HEK293 (cell line): Measurements from ENCODE around the gene CCM2L.
A peak's percentile ranks its signal among the peaks of the same experiment; 100 is the strongest.

ENCODE experiments used
- CTCF ChIA-PET: fragments of 350-600 bp; formaldehyde crosslinking; extraction: SDS; loops from one replicate; lab custom pipeline; 2021; ENCODE audit warnings: antibody characterized with exemption; lab: Yijun Ruan, JAX
- POLR2A ChIA-PET: fragments of 300-600 bp; formaldehyde crosslinking; extraction: SDS; loops from one replicate; lab custom pipeline; 2020; ENCODE audit warnings: antibody characterized with exemption, inconsistent platforms; lab: Yijun Ruan, JAX
- H3K27ac ChIP-seq: fragments of 200-500 bp; sonication (Bioruptor generic); 2 replicates; pipeline ENCODE4 v1.5.1; 2014; ENCODE audit warnings: low read depth, low read length, control low read depth, inconsistent platforms; ENCODE audit errors: extremely low read depth
- H3K36me3 ChIP-seq, 2 experiments: fragments of 200-500 bp in 1 of 2; sonication (Bioruptor generic) in 1 of 2; 1 replicate in 1 of 2; 2 replicates in 1 of 2; pipeline ENCODE4 v1.5.1; 2014 to 2017; ENCODE audit warnings: inconsistent platforms in 2 of 2, low read length in 2 of 2; ENCODE audit not compliant: control insufficient read depth in 2 of 2, insufficient read depth in 1 of 2
- H3K4me1 ChIP-seq: fragments of 200-500 bp; sonication (Bioruptor generic); 2 replicates; pipeline ENCODE4 v1.5.1; 2014; ENCODE audit warnings: mild to moderate bottlenecking, low read length, inconsistent platforms; ENCODE audit not compliant: control insufficient read depth, insufficient read depth
- H3K4me3 ChIP-seq: 2 replicates; pipeline ENCODE4 v1.5.1; 2011; ENCODE audit warnings: low read depth, mild to moderate bottlenecking, control low read depth, low read length, moderate library complexity
- H3K9me3 ChIP-seq: fragments of 200-500 bp; sonication (Bioruptor generic); 2 replicates; pipeline ENCODE4 v1.5.1; 2014; ENCODE audit warnings: low read depth, low read length, inconsistent platforms; ENCODE audit not compliant: control insufficient read depth, insufficient read depth
- EGR2 ChIP-seq: fragments of 450-650 bp; formaldehyde crosslinking; IDR thresholded peaks from 2 replicates; pipeline ENCODE4 v1.5.1; 2016; ENCODE audit warnings: low read depth, missing biosample characterization, missing genetic modification characterization
- IKZF3 ChIP-seq: fragments of 450-650 bp; IDR thresholded peaks from 2 replicates; pipeline ENCODE4 v1.5.0; 2018; ENCODE audit warnings: missing biosample characterization, mild to moderate bottlenecking, missing genetic modification characterization, moderate library complexity
- KLF16 ChIP-seq: fragments of 450-650 bp; formaldehyde crosslinking; IDR thresholded peaks from 2 replicates; pipeline ENCODE4 v1.5.1; 2017; ENCODE audit warnings: missing biosample characterization, missing genetic modification characterization
- PRDM6 ChIP-seq: fragments of 450-650 bp; formaldehyde crosslinking; IDR thresholded peaks from 2 replicates; pipeline ENCODE4 v1.5.1; 2017; ENCODE audit warnings: missing biosample characterization, missing genetic modification characterization
- SALL2 ChIP-seq: fragments of 450-650 bp; formaldehyde crosslinking; IDR thresholded peaks from 2 replicates; pipeline ENCODE4 v1.5.0; 2017; ENCODE audit warnings: missing biosample characterization, mild to moderate bottlenecking, missing genetic modification characterization, borderline replicate concordance
- ZBTB11 ChIP-seq: fragments of 450-650 bp; formaldehyde crosslinking; conservative IDR thresholded peaks from 2 replicates; pipeline ENCODE4 v1.5.1; 2016; ENCODE audit warnings: low read depth, missing biosample characterization, missing genetic modification characterization
- ZBTB26 ChIP-seq: fragments of 450-650 bp; formaldehyde crosslinking; optimal IDR thresholded peaks from 2 replicates; pipeline ENCODE3; 2016; ENCODE audit warnings: missing biosample characterization, mild to moderate bottlenecking, missing genetic modification characterization
- ZNF202 ChIP-seq: fragments of 450-650 bp; formaldehyde crosslinking; IDR thresholded peaks from 2 replicates; pipeline ENCODE4 v1.5.1; 2016; ENCODE audit warnings: missing biosample characterization, missing genetic modification characterization, borderline replicate concordance
- ZNF221 ChIP-seq: fragments of 450-650 bp; formaldehyde crosslinking; IDR thresholded peaks from 2 replicates; pipeline ENCODE4 v1.5.1; 2017; ENCODE audit warnings: missing biosample characterization, missing genetic modification characterization, borderline replicate concordance
- ZNF302 ChIP-seq: fragments of 450-650 bp; formaldehyde crosslinking; IDR thresholded peaks from 2 replicates; pipeline ENCODE4 v1.5.1; 2016; ENCODE audit warnings: missing biosample characterization, missing genetic modification characterization, low read depth
- ZNF350 ChIP-seq: fragments of 450-650 bp; formaldehyde crosslinking; IDR thresholded peaks from 2 replicates; pipeline ENCODE4 v1.5.0; 2017; ENCODE audit warnings: missing biosample characterization, mild to moderate bottlenecking, missing genetic modification characterization
- ZNF394 ChIP-seq: fragments of 450-650 bp; formaldehyde crosslinking; IDR thresholded peaks from 2 replicates; pipeline ENCODE4 v1.5.1; 2016; ENCODE audit warnings: missing biosample characterization, missing genetic modification characterization, mild to moderate bottlenecking, moderate library complexity, borderline replicate concordance
- ZNF416 ChIP-seq: fragments of 450-650 bp; formaldehyde crosslinking; IDR thresholded peaks from 2 replicates; pipeline ENCODE4 v1.5.1; 2016; ENCODE audit warnings: missing biosample characterization, missing genetic modification characterization
- ZNF501 ChIP-seq: fragments of 450-650 bp; formaldehyde crosslinking; IDR thresholded peaks from 2 replicates; pipeline ENCODE4 v1.5.1; 2016; ENCODE audit warnings: missing biosample characterization, missing genetic modification characterization
- ZNF707 ChIP-seq: fragments of 450-650 bp; formaldehyde crosslinking; IDR thresholded peaks from 2 replicates; pipeline ENCODE4 v1.5.1; 2016; ENCODE audit warnings: missing biosample characterization, missing genetic modification characterization
- ZNF785 ChIP-seq: fragments of 450-650 bp; formaldehyde crosslinking; IDR thresholded peaks from 2 replicates; pipeline ENCODE4 v1.5.1; 2016; ENCODE audit warnings: missing biosample characterization, missing genetic modification characterization
- ZNF791 ChIP-seq: fragments of 450-650 bp; formaldehyde crosslinking; IDR thresholded peaks from 2 replicates; pipeline ENCODE4 v1.5.1; 2016; ENCODE audit warnings: missing biosample characterization, missing genetic modification characterization
- ZNF792 ChIP-seq: fragments of 450-650 bp; formaldehyde crosslinking; IDR thresholded peaks from 2 replicates; pipeline ENCODE4 v1.5.1; 2016; ENCODE audit warnings: missing biosample characterization, missing genetic modification characterization
- ZNF830 ChIP-seq: fragments of 450-650 bp; IDR thresholded peaks from 2 replicates; pipeline ENCODE4 v1.5.0; 2018; ENCODE audit warnings: missing biosample characterization, missing genetic modification characterization, low read depth, mild to moderate bottlenecking, moderate library complexity
- ZSCAN16 ChIP-seq: fragments of 450-650 bp; formaldehyde crosslinking; IDR thresholded peaks from 2 replicates; pipeline ENCODE4 v1.5.1; 2016; ENCODE audit warnings: missing biosample characterization, missing genetic modification characterization
- ZSCAN23 ChIP-seq: fragments of 450-650 bp; formaldehyde crosslinking; IDR thresholded peaks from 2 replicates; pipeline ENCODE4 v1.5.1; 2016; ENCODE audit warnings: missing biosample characterization, missing genetic modification characterization
- TF ChIP-seq, protein P1 (sequence below): fragments of 450-650 bp; IDR thresholded peaks from 2 replicates; pipeline ENCODE4 v1.5.1; 2018; ENCODE audit warnings: missing biosample characterization, mild to moderate bottlenecking, missing genetic modification characterization

Gene CCM2L

GRCh38 chr20:32018269-32019155, 8.3 kb downstream of the CCM2L start (continued):
- TF ChIP-seq ZNF202 (no peak), ZNF785 (no peak), ZBTB26 (tag by site-specific recombination) (peak; percentile 41), ZSCAN23 (tag by site-specific recombination) (no peak), IKZF3 (tag by site-specific recombination) (no peak), ZNF830 (no peak), ZNF791 (tag by site-specific recombination) (no peak), ZNF501 (tag by site-specific recombination) (no peak), ZBTB11 (no peak), ZNF792 (tag by site-specific recombination) (no peak), ZNF350 (tag by site-specific recombination) (no peak), KLF16 (no peak; the same call in 1 of the 2 replicates), ZSCAN16 (no peak), SALL2 (tag by site-specific recombination) (no peak), ZNF416 (tag by site-specific recombination) (no peak), ZNF394 (tag by site-specific recombination) (no peak), PRDM6 (tag by site-specific recombination) (no peak), ZNF302 (tag by site-specific recombination) (no peak), ZNF221 (tag by site-specific recombination) (no peak)

DNA sequence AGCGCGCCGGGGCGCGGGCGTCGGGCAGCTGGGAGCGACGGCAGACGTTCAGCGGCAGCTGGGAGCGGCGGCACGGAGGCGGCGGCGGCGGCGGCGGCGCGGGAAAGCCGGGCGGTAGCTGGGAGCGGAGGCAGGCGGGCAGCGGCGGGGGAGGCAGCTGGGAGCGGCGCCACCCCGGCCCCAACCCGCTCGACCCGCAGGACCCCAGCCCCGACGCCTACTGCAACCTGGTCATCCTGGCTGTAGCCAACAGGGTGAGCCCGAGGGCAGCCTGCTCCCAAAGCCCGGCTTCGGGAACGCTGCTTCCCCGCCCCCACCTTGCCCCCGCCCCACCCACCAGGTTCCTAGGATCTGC, 8.9 kb downstream of the CCM2L start:
- Histone ChIP-seq H3K4me1 (no peaks in the 10 kb centered on the region), H3K36me3 (no peaks in the 10 kb centered on the region), H3K4me3 (peak overlapping the region; percentile 28), H3K9me3 (no peaks in the 10 kb centered on the region), H3K27ac (no peak overlapping the region)
- TF ChIP-seq, protein P1, sequence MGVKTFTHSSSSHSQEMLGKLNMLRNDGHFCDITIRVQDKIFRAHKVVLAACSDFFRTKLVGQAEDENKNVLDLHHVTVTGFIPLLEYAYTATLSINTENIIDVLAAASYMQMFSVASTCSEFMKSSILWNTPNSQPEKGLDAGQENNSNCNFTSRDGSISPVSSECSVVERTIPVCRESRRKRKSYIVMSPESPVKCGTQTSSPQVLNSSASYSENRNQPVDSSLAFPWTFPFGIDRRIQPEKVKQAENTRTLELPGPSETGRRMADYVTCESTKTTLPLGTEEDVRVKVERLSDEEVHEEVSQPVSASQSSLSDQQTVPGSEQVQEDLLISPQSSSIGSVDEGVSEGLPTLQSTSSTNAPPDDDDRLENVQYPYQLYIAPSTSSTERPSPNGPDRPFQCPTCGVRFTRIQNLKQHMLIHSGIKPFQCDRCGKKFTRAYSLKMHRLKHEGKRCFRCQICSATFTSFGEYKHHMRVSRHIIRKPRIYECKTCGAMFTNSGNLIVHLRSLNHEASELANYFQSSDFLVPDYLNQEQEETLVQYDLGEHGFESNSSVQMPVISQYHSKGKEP (tag by site-specific recombination) = no peak
- 0 out of 2 replicates have a peak, but pooled peaks have one; percentile 6 for TF ChIP-seq EGR2 (tag by site-specific recombination)
- no peak for TF ChIP-seq ZNF707 (tag by site-specific recombination)
- ChIA-PET POLR2A (interaction anchor here (0.6 kb wide), 1 partner anchor 160 kb away, joined by 3 read pairs; no protein-coding TSS in a partner anchor), CTCF (interaction anchor here (1.2 to 2.5 kb wide), 2 partner anchors 12 to 202 kb away, joined by 4 to 25 read pairs; no protein-coding TSS in a partner anchor)
